ENCODE measurements around the gene BANP. TPM values are rescaled to one million over a fixed set of nuclear protein-coding genes. Genes with fewer than 3 reads are reported as not detected.

The BANP gene
- total RNA-seq, 1 experiment from 2014 or later, result 37.2 TPM

DNA sequence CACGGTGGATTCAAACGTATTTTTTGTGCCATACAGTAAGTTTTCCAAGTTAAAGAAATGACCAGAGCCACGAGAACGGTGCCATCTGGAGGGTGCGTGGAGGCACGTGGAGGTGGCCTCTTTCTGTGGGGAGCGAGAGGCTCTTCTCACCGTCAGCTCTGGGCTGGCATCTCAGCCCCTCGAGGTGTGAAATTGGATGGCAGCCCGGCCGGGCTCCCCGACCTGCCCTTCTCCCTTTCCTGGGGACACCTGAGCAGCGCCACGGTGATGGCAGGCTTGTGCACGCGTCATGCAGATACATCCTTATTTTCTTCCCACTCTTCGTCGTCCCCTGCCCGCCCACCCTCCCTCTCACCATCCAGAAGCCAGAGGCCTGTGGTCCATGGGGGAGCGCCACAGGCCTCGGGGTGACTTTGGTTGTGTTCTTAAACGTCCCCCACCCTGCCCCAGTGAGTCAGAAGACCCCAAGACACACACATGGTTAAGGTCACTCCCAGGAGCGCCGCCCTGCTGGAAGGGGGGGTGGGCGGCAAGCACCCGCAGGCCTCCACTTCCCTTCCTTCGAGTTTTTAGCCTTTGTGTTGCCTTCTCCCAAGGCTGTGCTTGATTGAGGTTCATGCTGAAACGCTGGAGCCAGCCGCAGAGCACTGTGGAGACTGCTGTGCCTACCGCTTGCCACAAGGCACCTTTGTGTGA lies 109.4 kb downstream of the BANP start:
- DNase-seq (ENCODE audit: low read depth, low spot score) (no peak), ATAC-seq (peak; percentile 48)
- BruUV-seq (replicated peaks), result no TSS peak
- ChIA-PET POLR2A (no interaction called here), CTCF (no interaction called here), RAD21 (ENCODE audit: low non-redundant PET in 1 of 2, low total read pairs in 2 of 2, uncharacterized antibody in 2 of 2, unreplicated experiment in 2 of 2) (no interaction called here)
- no peaks in the 10 kb centered on the region for H3K79me2 ChIP-seq (ENCODE audit: insufficient read depth, low read length)
- no peak overlapping the region for H3K4me2 ChIP-seq (ENCODE audit: low read length)
- H3K27ac ChIP-seq (ENCODE audit: low read depth, low read length), result no peak overlapping the region
- H3K4me3 ChIP-seq (replicated peaks in 1 of 2; ENCODE audit: low read depth in 1 of 2, low read length in 2 of 2), result no peak overlapping the region
- H2AFZ ChIP-seq (ENCODE audit: low read depth, low read length, poor library complexity, severe bottlenecking), result no peak overlapping the region
- intact Hi-C loops (cut with micrococcal nuclease), result no loop called here
- H3K4me1 ChIP-seq (ENCODE audit: control insufficient read depth in 1 of 2, insufficient read depth in 2 of 2, low read length in 2 of 2), result no peaks in the 10 kb centered on the region
- H4K20me1 ChIP-seq (ENCODE audit: insufficient read depth), result no peaks in the 10 kb centered on the region
- H3K9me3 ChIP-seq (ENCODE audit: control insufficient read depth in 1 of 2, insufficient read depth in 1 of 2, low read depth in 1 of 2, low read length in 2 of 2), result no peaks in the 10 kb centered on the region
- no peaks in the 10 kb centered on the region for H3K9me2 ChIP-seq (ENCODE audit: insufficient read depth)
- no peak overlapping the region for H3K9ac ChIP-seq (ENCODE audit: low read length)
- no peak for TF ChIP-seq SRF (IDR thresholded peaks at IDR 0.05; ENCODE audit: low read depth)
- TF ChIP-seq, protein P1, sequence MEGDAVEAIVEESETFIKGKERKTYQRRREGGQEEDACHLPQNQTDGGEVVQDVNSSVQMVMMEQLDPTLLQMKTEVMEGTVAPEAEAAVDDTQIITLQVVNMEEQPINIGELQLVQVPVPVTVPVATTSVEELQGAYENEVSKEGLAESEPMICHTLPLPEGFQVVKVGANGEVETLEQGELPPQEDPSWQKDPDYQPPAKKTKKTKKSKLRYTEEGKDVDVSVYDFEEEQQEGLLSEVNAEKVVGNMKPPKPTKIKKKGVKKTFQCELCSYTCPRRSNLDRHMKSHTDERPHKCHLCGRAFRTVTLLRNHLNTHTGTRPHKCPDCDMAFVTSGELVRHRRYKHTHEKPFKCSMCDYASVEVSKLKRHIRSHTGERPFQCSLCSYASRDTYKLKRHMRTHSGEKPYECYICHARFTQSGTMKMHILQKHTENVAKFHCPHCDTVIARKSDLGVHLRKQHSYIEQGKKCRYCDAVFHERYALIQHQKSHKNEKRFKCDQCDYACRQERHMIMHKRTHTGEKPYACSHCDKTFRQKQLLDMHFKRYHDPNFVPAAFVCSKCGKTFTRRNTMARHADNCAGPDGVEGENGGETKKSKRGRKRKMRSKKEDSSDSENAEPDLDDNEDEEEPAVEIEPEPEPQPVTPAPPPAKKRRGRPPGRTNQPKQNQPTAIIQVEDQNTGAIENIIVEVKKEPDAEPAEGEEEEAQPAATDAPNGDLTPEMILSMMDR (IDR thresholded peaks at IDR 0.05 in 2 of 3, conservative IDR thresholded peaks at IDR 0.05 in 1 of 3; ENCODE audit: borderline replicate concordance in 1 of 3, insufficient read depth in 1 of 3, low read depth in 2 of 3, low read length in 2 of 3), result peak in 2 of 3 experiments; percentile 50 to 57; a peak in 4 of 6 replicates
- TF ChIP-seq CBX3 (IDR thresholded peaks at IDR 0.05; ENCODE audit: low read depth), result no peak
- no peaks in the 10 kb centered on the region for H3K27me3 ChIP-seq (ENCODE audit: insufficient read depth, low read length)
- H3K36me3 ChIP-seq (ENCODE audit: control insufficient read depth in 1 of 2, insufficient read depth in 2 of 2, low read length in 2 of 2), result no peaks in the 10 kb centered on the region

DNA sequence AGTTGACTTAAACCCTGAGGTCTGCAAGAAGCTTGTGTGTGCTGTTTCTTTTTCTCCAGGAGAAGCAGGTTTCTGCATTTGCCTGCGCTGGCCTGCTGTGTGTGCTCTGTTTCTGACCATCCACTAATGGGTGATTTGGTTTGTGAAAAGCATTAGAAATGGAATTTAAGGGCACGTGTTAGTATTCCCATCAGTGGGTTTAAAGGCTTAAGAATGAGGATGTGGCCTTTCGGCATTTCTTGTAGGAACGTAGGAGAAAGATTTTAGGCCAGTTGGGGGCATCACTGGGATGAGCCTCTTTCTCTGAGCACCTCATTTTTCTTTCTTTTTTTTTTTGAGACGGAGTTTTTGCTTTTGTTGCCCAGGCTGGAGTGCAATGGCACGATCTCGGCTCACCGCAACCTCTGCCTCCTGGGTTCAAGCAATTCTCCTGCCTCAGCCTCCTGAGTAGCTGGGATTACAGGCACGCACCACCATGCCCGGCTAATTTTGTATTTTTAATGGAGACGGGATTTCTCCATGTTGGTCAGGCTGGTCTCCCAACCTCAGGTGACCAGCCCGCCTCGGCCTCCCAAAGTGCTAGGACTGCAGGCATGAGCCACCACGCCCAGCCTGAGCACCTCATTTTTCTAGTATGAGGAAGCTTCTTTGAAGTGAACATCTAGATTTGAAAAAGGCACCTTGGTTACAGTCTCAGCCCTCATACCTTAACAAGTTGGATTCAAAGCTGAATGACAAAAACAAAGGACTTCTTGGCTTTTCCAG lies 110.3 kb downstream of the BANP start:
- Histone ChIP-seq H3K79me2 (ENCODE audit: insufficient read depth, low read length) (no peaks in the 10 kb centered on the region), H3K4me3 (replicated peaks in 1 of 2; ENCODE audit: low read depth in 1 of 2, low read length in 2 of 2) (no peak overlapping the region), H3K9me3 (ENCODE audit: control insufficient read depth in 1 of 2, insufficient read depth in 1 of 2, low read depth in 1 of 2, low read length in 2 of 2) (no peaks in the 10 kb centered on the region), H2AFZ (ENCODE audit: low read depth, low read length, poor library complexity, severe bottlenecking) (no peak overlapping the region), H4K20me1 (ENCODE audit: insufficient read depth) (no peaks in the 10 kb centered on the region), H3K4me1 (ENCODE audit: control insufficient read depth in 1 of 2, insufficient read depth in 2 of 2, low read length in 2 of 2) (no peaks in the 10 kb centered on the region), H3K9me2 (ENCODE audit: insufficient read depth) (no peaks in the 10 kb centered on the region), H3K4me2 (ENCODE audit: low read length) (no peak overlapping the region), H3K27me3 (ENCODE audit: insufficient read depth, low read length) (no peaks in the 10 kb centered on the region), H3K27ac (ENCODE audit: low read depth, low read length) (no peak overlapping the region), H3K9ac (ENCODE audit: low read length) (no peak overlapping the region), H3K36me3 (ENCODE audit: control insufficient read depth in 1 of 2, insufficient read depth in 2 of 2, low read length in 2 of 2) (no peaks in the 10 kb centered on the region)
- BruUV-seq (replicated peaks), result no TSS peak
- ATAC-seq (no peak), DNase-seq (ENCODE audit: low read depth, low spot score) (no peak)
- intact Hi-C loops (cut with micrococcal nuclease), result no loop called here
- POLR2A ChIA-PET, result no interaction called here
- CTCF ChIA-PET, result no interaction called here
- RAD21 ChIA-PET (ENCODE audit: low non-redundant PET in 1 of 2, low total read pairs in 2 of 2, uncharacterized antibody in 2 of 2, unreplicated experiment in 2 of 2), result no interaction called here
- TF ChIP-seq SP1 (IDR thresholded peaks at IDR 0.05; ENCODE audit: low read depth) (no peak), CBX3 (IDR thresholded peaks at IDR 0.05; ENCODE audit: low read depth) (no peak), ZNF274 (IDR thresholded peaks at IDR 0.05; ENCODE audit: low read depth, low read length) (no peak), EZH2phosphoT487 (IDR thresholded peaks at IDR 0.05; ENCODE audit: borderline replicate concordance) (no peak), SIN3A (IDR thresholded peaks at IDR 0.05; ENCODE audit: low read depth) (no peak), JUND (IDR thresholded peaks at IDR 0.05) (no peak), EZH2 (IDR thresholded peaks at IDR 0.05) (no peak), YY1 (IDR thresholded peaks at IDR 0.05; ENCODE audit: extremely low read depth, insufficient replicate concordance, low read depth, low read length) (no peak), ZFX (IDR thresholded peaks at IDR 0.05) (no peak)
- TF ChIP-seq, protein P2, sequence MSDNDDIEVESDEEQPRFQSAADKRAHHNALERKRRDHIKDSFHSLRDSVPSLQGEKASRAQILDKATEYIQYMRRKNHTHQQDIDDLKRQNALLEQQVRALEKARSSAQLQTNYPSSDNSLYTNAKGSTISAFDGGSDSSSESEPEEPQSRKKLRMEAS (IDR thresholded peaks at IDR 0.05), result no peak
- TF ChIP-seq, protein P3, sequence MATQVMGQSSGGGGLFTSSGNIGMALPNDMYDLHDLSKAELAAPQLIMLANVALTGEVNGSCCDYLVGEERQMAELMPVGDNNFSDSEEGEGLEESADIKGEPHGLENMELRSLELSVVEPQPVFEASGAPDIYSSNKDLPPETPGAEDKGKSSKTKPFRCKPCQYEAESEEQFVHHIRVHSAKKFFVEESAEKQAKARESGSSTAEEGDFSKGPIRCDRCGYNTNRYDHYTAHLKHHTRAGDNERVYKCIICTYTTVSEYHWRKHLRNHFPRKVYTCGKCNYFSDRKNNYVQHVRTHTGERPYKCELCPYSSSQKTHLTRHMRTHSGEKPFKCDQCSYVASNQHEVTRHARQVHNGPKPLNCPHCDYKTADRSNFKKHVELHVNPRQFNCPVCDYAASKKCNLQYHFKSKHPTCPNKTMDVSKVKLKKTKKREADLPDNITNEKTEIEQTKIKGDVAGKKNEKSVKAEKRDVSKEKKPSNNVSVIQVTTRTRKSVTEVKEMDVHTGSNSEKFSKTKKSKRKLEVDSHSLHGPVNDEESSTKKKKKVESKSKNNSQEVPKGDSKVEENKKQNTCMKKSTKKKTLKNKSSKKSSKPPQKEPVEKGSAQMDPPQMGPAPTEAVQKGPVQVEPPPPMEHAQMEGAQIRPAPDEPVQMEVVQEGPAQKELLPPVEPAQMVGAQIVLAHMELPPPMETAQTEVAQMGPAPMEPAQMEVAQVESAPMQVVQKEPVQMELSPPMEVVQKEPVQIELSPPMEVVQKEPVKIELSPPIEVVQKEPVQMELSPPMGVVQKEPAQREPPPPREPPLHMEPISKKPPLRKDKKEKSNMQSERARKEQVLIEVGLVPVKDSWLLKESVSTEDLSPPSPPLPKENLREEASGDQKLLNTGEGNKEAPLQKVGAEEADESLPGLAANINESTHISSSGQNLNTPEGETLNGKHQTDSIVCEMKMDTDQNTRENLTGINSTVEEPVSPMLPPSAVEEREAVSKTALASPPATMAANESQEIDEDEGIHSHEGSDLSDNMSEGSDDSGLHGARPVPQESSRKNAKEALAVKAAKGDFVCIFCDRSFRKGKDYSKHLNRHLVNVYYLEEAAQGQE (IDR thresholded peaks at IDR 0.05; ENCODE audit: low read depth), result no peak
- TF ChIP-seq, protein P4, sequence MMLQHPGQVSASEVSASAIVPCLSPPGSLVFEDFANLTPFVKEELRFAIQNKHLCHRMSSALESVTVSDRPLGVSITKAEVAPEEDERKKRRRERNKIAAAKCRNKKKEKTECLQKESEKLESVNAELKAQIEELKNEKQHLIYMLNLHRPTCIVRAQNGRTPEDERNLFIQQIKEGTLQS (IDR thresholded peaks at IDR 0.05), result no peak

Data from HCT116 (cell line).